ENCODE data around the gene HECTD4.

GRCh38 chr12:112299704-112300103 lies 82.5 kb downstream of the HECTD4 start:
- TF ChIP-seq CTCF (conservative IDR thresholded peaks at IDR 0.05; ENCODE audit: low read length) (no peak), EZH2phosphoT487 (IDR thresholded peaks at IDR 0.05; ENCODE audit: borderline replicate concordance) (no peak)

All from Loucy (cell line).